ENCODE results near the gene TRIP12. TPM values are rescaled to one million over a fixed set of nuclear protein-coding genes. Genes with fewer than 3 reads are reported as not detected.

The TRIP12 gene
- total and polyA plus RNA-seq, 2 donors (not counting 1 experiment from before 2014, with no cell fraction given): 30.9 to 274 TPM

- H3K27me3 Mint-ChIP-seq: no peaks in the 10 kb centered on the region
- H3K9me3 Mint-ChIP-seq (ENCODE audit: insufficient read depth): no peaks in the 10 kb centered on the region
- H3K27ac Mint-ChIP-seq: no peak overlapping the region
- ChIA-PET POLR2A (no interaction called here), CTCF (no interaction called here)
- H3K4me3 Mint-ChIP-seq: no peak overlapping the region
- peaks cover 51% of the 10 kb centered on the region for H3K4me1 Mint-ChIP-seq
- Histone ChIP-seq H4K20me1 (ENCODE audit: control insufficient read depth, insufficient read depth, low read length, poor library complexity, severe bottlenecking) (peaks cover 65% of the 10 kb centered on the region), H3K4me2 (replicated peaks; ENCODE audit: low read depth, low read length, poor library complexity, severe bottlenecking) (no peak overlapping the region), H3K27ac (ENCODE audit: low read length in 2 of 2) (no peak overlapping the region), H3K4me1 (ENCODE audit: control insufficient read depth in 2 of 2, insufficient read depth in 2 of 2, low read length in 2 of 2) (peaks cover 0 to 4% of the 10 kb centered on the region in 2 donors), H3K36me3 (replicated peaks in 1 of 2; ENCODE audit: control extremely low read depth in 1 of 2, control insufficient read depth in 1 of 2, extremely low read depth in 1 of 2, insufficient read depth in 2 of 2, low read length in 1 of 2) (peaks cover 0 to 5% of the 10 kb centered on the region in 2 experiments), H3K9ac (ENCODE audit: low read length) (no peak overlapping the region), H3K79me2 (ENCODE audit: control insufficient read depth, insufficient read depth, low read length) (peaks cover 95% of the 10 kb centered on the region), H3K27me3 (replicated peaks in 1 of 4; ENCODE audit: control extremely low read depth in 1 of 4, control insufficient read depth in 3 of 4, insufficient read depth in 4 of 4, low read length in 3 of 4) (no peaks in the 10 kb centered on the region), H2AFZ (ENCODE audit: insufficient read depth, low read depth, low read length, poor library complexity, severe bottlenecking) (no peak overlapping the region), H3K4me3 (ENCODE audit: control extremely low read depth in 1 of 5, extremely low read depth in 1 of 5, insufficient read depth in 1 of 5, low read depth in 2 of 5, low read length in 4 of 5) (no peak overlapping the region), H3K9me3 (ENCODE audit: control extremely low read depth in 1 of 3, control insufficient read depth in 2 of 3, insufficient read depth in 1 of 3, low read length in 2 of 3) (no peaks in the 10 kb centered on the region)
- ATAC-seq (ENCODE audit: low read depth): no peak
- WGBS (ENCODE audit: insufficient coverage): no CpG with 5 or more reads among the region's 1 CpG
- DNase-seq: no peak
- intact Hi-C loops (cut with micrococcal nuclease): no loop called here
- TF ChIP-seq EZH2 (IDR thresholded peaks at IDR 0.05; ENCODE audit: borderline replicate concordance, insufficient read depth, low read depth, low read length, poor library complexity, severe bottlenecking): no peak
- TF ChIP-seq CTCF (IDR thresholded peaks at IDR 0.05): no peak
Observed at GRCh38 chr2:229888031-229888430, 33.8 kb downstream of the TRIP12 start.

- intact Hi-C loops (cut with micrococcal nuclease): no loop called here
- Histone ChIP-seq H4K20me1 (ENCODE audit: control insufficient read depth, insufficient read depth, low read length, poor library complexity, severe bottlenecking) (peaks cover 63% of the 10 kb centered on the region), H3K9me3 (ENCODE audit: control extremely low read depth in 1 of 3, control insufficient read depth in 2 of 3, insufficient read depth in 1 of 3, low read length in 2 of 3) (no peaks in the 10 kb centered on the region), H3K79me2 (ENCODE audit: control insufficient read depth, insufficient read depth, low read length) (peaks cover 92% of the 10 kb centered on the region), H3K27ac (ENCODE audit: low read length in 2 of 2) (no peak overlapping the region), H3K4me1 (ENCODE audit: control insufficient read depth in 2 of 2, insufficient read depth in 2 of 2, low read length in 2 of 2) (peaks cover 0 to 4% of the 10 kb centered on the region in 2 donors), H3K27me3 (replicated peaks in 1 of 4; ENCODE audit: control extremely low read depth in 1 of 4, control insufficient read depth in 3 of 4, insufficient read depth in 4 of 4, low read length in 3 of 4) (no peaks in the 10 kb centered on the region), H3K36me3 (replicated peaks in 1 of 2; ENCODE audit: control extremely low read depth in 1 of 2, control insufficient read depth in 1 of 2, extremely low read depth in 1 of 2, insufficient read depth in 2 of 2, low read length in 1 of 2) (peaks cover 0 to 5% of the 10 kb centered on the region in 2 experiments), H3K9ac (ENCODE audit: low read length) (no peak overlapping the region), H3K4me2 (replicated peaks; ENCODE audit: low read depth, low read length, poor library complexity, severe bottlenecking) (no peak overlapping the region), H2AFZ (ENCODE audit: insufficient read depth, low read depth, low read length, poor library complexity, severe bottlenecking) (no peak overlapping the region), H3K4me3 (ENCODE audit: control extremely low read depth in 1 of 5, extremely low read depth in 1 of 5, insufficient read depth in 1 of 5, low read depth in 2 of 5, low read length in 4 of 5) (no peak overlapping the region)
- no peak for TF ChIP-seq EZH2 (IDR thresholded peaks at IDR 0.05; ENCODE audit: borderline replicate concordance, insufficient read depth, low read depth, low read length, poor library complexity, severe bottlenecking)
- no CpG with 5 or more reads among the region's 1 CpG for WGBS (ENCODE audit: insufficient coverage)
- Mint-ChIP-seq H3K27ac (no peak overlapping the region), H3K4me3 (no peak overlapping the region), H3K9me3 (ENCODE audit: insufficient read depth) (no peaks in the 10 kb centered on the region), H3K4me1 (peaks cover 54% of the 10 kb centered on the region), H3K27me3 (no peaks in the 10 kb centered on the region)
- no peak for DNase-seq
- POLR2A ChIA-PET: no interaction called here
- CTCF ChIA-PET: interaction anchor here (0.6 to 0.8 kb wide), 2 partner anchors 22 to 86 kb away, joined by 3 to 4 read pairs; no protein-coding TSS in a partner anchor
- no peak for ATAC-seq (ENCODE audit: low read depth)
Observed at GRCh38 chr2:229887441-229887840, 34.4 kb downstream of the TRIP12 start.
